ENCODE measurements around the gene TTC22.

DNA sequence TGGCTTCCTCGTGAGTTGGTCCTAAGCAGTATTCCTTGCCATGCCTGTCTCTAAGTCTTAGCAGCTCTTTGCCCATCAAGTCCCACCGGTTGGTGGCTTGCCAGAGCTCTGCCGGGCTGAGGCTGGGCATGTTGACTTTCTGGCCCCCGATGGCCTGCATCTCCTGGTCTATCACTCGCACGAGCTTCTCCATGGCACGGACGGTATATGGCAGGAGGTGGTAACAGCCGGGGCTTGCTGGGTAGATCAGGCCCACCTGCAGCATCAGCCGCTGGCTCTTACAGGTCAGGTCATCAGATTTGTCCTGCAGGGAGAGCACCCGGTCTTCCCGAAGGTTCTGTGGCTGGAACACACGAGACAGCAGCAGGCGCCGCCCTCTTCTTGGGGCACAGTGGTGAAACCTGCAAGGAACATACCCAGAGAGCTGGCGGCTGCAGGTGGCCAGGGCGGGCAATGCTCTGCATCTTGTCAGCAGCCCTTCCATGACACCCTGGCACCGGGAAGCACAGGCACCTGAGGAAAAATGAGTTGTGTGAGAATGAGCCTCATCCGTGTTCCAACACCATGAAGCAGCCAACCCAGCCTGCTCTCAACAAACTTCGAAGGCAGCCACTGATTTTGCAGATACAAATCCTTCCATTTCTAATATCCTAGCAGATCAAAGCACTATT lies 42.3 kb downstream of the TTC22 start:
- no peak for TF ChIP-seq CTCF (IDR thresholded peaks at IDR 0.05)
- no peak for TF ChIP-seq POLR2AphosphoS5 (IDR thresholded peaks at IDR 0.05)
